Measurements from ENCODE around the gene ANGPTL2.

DNA sequence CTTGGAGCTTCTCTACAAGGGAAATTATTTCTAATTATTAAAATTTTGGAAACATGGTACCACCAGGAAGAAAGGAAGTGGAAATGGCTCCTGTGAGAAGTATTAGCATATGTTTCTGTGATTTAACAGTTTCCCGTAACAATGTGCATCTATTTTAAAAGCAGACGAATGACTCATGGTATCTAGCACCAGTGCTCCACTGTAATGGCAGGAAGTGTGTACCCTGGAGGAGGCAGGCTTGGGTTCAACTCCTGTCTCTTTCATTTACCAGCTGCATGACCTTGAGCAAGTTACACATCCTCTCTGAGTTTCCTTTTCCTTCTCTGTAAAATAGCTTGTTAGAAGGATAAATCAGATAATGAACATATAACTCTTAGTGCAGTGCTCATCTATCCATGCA, 41.0 kb upstream of the ANGPTL2 start:
- TF ChIP-seq POLR2A (IDR thresholded peaks at IDR 0.05; ENCODE audit: low read length) (no peak), RFX5 (IDR thresholded peaks at IDR 0.05) (no peak)

Measured in A549 (cell line).